ENCODE data around the gene ERAS. TPM values are rescaled to one million over a fixed set of nuclear protein-coding genes. Genes with fewer than 3 reads are reported as not detected.

The ERAS gene
- under 1 TPM in 2 of 6 donors, not detected in 4; 0.51 to 0.92 TPM for polyA plus RNA-seq (ENCODE audit: low read depth in 6 of 6)

- H3K4me1 Mint-ChIP-seq = peaks cover 5 to 9% (median 6%) of the 10 kb centered on the region in 3 donors
- H3K36me3 Mint-ChIP-seq = peaks cover 0 to 14% of the 10 kb centered on the region in 2 donors
- H3K9me3 Mint-ChIP-seq = peaks cover 0 to 4% (median 0%) of the 10 kb centered on the region in 7 donors
- H3K27me3 Mint-ChIP-seq = peaks cover 23 to 35% (median 29%) of the 10 kb centered on the region in 3 donors
- H3K27ac Mint-ChIP-seq = no peak within 1 kb of the TSS
- peak within 1 kb of the TSS in 7 of 8 donors; percentile 56 to 85 (median 77) for H3K4me3 Mint-ChIP-seq
- DNase-seq (no peak), ATAC-seq (ENCODE audit: low read depth in 2 of 2) (peak; percentile 64 to 68)
Observed at GRCh38 chrX:48826135-48826875, at the start of gene ERAS. Gene ERAS (plus strand): TSS chrX:48826513. CDS start chrX:48829124, 2,611 bp downstream.

- H3K9me3 Mint-ChIP-seq = peaks cover 0 to 8% (median 0%) of the 10 kb centered on the region in 7 donors
- H3K27me3 Mint-ChIP-seq = peaks cover 4 to 44% (median 23%) of the 10 kb centered on the region in 3 donors
- H3K27ac Mint-ChIP-seq = no peak overlapping the region
- no peak for ATAC-seq (ENCODE audit: low read depth in 2 of 2)
- no peaks in the 10 kb centered on the region for H3K4me1 Mint-ChIP-seq
- H3K4me3 Mint-ChIP-seq = no peak overlapping the region
- no peak for DNase-seq
- no peaks in the 10 kb centered on the region for H3K36me3 Mint-ChIP-seq
Observed at GRCh38 chrX:48776818-48777439, 49.4 kb upstream of the ERAS start.

- no peak overlapping the region for H3K4me3 Mint-ChIP-seq
- no peak for ATAC-seq (ENCODE audit: low read depth in 2 of 2)
- H3K27me3 Mint-ChIP-seq = peaks cover 4 to 26% (median 23%) of the 10 kb centered on the region in 3 donors
- peaks cover 0 to 8% (median 0%) of the 10 kb centered on the region in 7 donors for H3K9me3 Mint-ChIP-seq
- no peaks in the 10 kb centered on the region for H3K36me3 Mint-ChIP-seq
- DNase-seq = no peak
- no peaks in the 10 kb centered on the region for H3K4me1 Mint-ChIP-seq
- H3K27ac Mint-ChIP-seq = no peak overlapping the region
Observed at GRCh38 chrX:48779399-48779798, 46.9 kb upstream of the ERAS start.

- Mint-ChIP-seq H3K4me1 (no peaks in the 10 kb centered on the region), H3K4me3 (no peak overlapping the region), H3K36me3 (no peaks in the 10 kb centered on the region), H3K27me3 (peaks cover 0 to 23% (median 15%) of the 10 kb centered on the region in 3 donors), H3K9me3 (peaks cover 0 to 8% (median 0%) of the 10 kb centered on the region in 7 donors), H3K27ac (no peak overlapping the region)
- DNase-seq (no peak), ATAC-seq (ENCODE audit: low read depth in 2 of 2) (no peak)
Observed at GRCh38 chrX:48781705-48782104, 44.6 kb upstream of the ERAS start.

GRCh38 chrX:48782216-48782615 is 44.1 kb upstream of the ERAS start:
- no peaks in the 10 kb centered on the region for H3K36me3 Mint-ChIP-seq
- ATAC-seq (ENCODE audit: low read depth in 2 of 2) = no peak
- H3K27ac Mint-ChIP-seq = no peak overlapping the region

GRCh38 chrX:48782795-48783194 is 43.5 kb upstream of the ERAS start:
- H3K27ac Mint-ChIP-seq = no peak overlapping the region
- H3K36me3 Mint-ChIP-seq = no peaks in the 10 kb centered on the region
- peaks cover 0 to 2% (median 0%) of the 10 kb centered on the region in 7 donors for H3K9me3 Mint-ChIP-seq
- H3K27me3 Mint-ChIP-seq = peaks cover 3 to 23% (median 15%) of the 10 kb centered on the region in 3 donors
- H3K4me1 Mint-ChIP-seq = peaks cover 0 to 4% (median 0%) of the 10 kb centered on the region in 3 donors
- no peak for ATAC-seq (ENCODE audit: low read depth in 2 of 2)
- H3K4me3 Mint-ChIP-seq = no peak overlapping the region
- no peak for DNase-seq

More at GRCh38 chrX:48782216-48782615, 44.1 kb upstream of the ERAS start:
- no peak overlapping the region for H3K4me3 Mint-ChIP-seq
- peaks cover 2 to 23% (median 15%) of the 10 kb centered on the region in 3 donors for H3K27me3 Mint-ChIP-seq
- H3K4me1 Mint-ChIP-seq = peaks cover 0 to under 1% (median 0%) of the 10 kb centered on the region in 3 donors
- DNase-seq = no peak
- peaks cover 0 to 4% (median 0%) of the 10 kb centered on the region in 7 donors for H3K9me3 Mint-ChIP-seq

- ATAC-seq (ENCODE audit: low read depth in 2 of 2) (no peak), DNase-seq (no peak)
- Mint-ChIP-seq H3K27me3 (peaks cover 7 to 34% (median 30%) of the 10 kb centered on the region in 3 donors), H3K9me3 (peaks cover 0 to 5% (median 0%) of the 10 kb centered on the region in 7 donors), H3K36me3 (peaks cover 0 to 8% of the 10 kb centered on the region in 2 donors), H3K4me1 (peaks cover 0 to 8% (median 0%) of the 10 kb centered on the region in 3 donors), H3K4me3 (no peak overlapping the region), H3K27ac (no peak overlapping the region)
Observed at GRCh38 chrX:48784726-48785125, 41.6 kb upstream of the ERAS start.

GRCh38 chrX:48785186-48785539 is 41.1 kb upstream of the ERAS start:
- DNase-seq = no peak
- H3K4me1 Mint-ChIP-seq = peaks cover 0 to 8% (median 0%) of the 10 kb centered on the region in 3 donors
- no peak overlapping the region for H3K4me3 Mint-ChIP-seq
- H3K36me3 Mint-ChIP-seq = peaks cover 0 to 8% of the 10 kb centered on the region in 2 donors
- no peak overlapping the region for H3K27ac Mint-ChIP-seq
- ATAC-seq (ENCODE audit: low read depth in 2 of 2) = no peak
- H3K9me3 Mint-ChIP-seq = peaks cover 0 to 5% (median 0%) of the 10 kb centered on the region in 7 donors
- H3K27me3 Mint-ChIP-seq = peaks cover 7 to 39% (median 33%) of the 10 kb centered on the region in 3 donors

- H3K4me3 Mint-ChIP-seq = no peak overlapping the region
- H3K36me3 Mint-ChIP-seq = peaks cover 0 to 8% of the 10 kb centered on the region in 2 donors
- H3K27ac Mint-ChIP-seq = no peak overlapping the region
- ATAC-seq (ENCODE audit: low read depth in 2 of 2) = no peak
- peaks cover 0 to 5% (median 0%) of the 10 kb centered on the region in 7 donors for H3K9me3 Mint-ChIP-seq
- no peak for DNase-seq
- peaks cover 7 to 41% (median 36%) of the 10 kb centered on the region in 3 donors for H3K27me3 Mint-ChIP-seq
- peaks cover 0 to 12% (median 0%) of the 10 kb centered on the region in 3 donors for H3K4me1 Mint-ChIP-seq
Observed at GRCh38 chrX:48785540-48786214, 40.6 kb upstream of the ERAS start.

GRCh38 chrX:48786341-48786800 is 39.9 kb upstream of the ERAS start, which contains the start of gene GATA1:
Gene GATA1 (plus strand): TSS chrX:48786590. CDS start chrX:48791110, 4,520 bp downstream.
- peaks cover 0 to 12% (median 0%) of the 10 kb centered on the region in 3 donors for H3K4me1 Mint-ChIP-seq
- peak within 1 kb of the TSS in 1 of 6 donors; percentile 60 for H3K27ac Mint-ChIP-seq
- ATAC-seq (ENCODE audit: low read depth in 2 of 2) (no peak), DNase-seq (no peak)
- H3K9me3 Mint-ChIP-seq = peaks cover 0 to 4% (median 0%) of the 10 kb centered on the region in 7 donors
- peaks cover 0 to 8% of the 10 kb centered on the region in 2 donors for H3K36me3 Mint-ChIP-seq
- H3K4me3 Mint-ChIP-seq = no peak within 1 kb of the TSS
- H3K27me3 Mint-ChIP-seq = peaks cover 7 to 41% (median 36%) of the 10 kb centered on the region in 3 donors

GRCh38 chrX:48786825-48787504 is 39.3 kb upstream of the ERAS start:
- H3K9me3 Mint-ChIP-seq = peaks cover 0 to 4% (median 0%) of the 10 kb centered on the region in 7 donors
- ATAC-seq (ENCODE audit: low read depth in 2 of 2) (no peak), DNase-seq (no peak)
- peaks cover 0 to 8% of the 10 kb centered on the region in 2 donors for H3K36me3 Mint-ChIP-seq
- H3K4me3 Mint-ChIP-seq = no peak overlapping the region
- peaks cover 0 to 12% (median 0%) of the 10 kb centered on the region in 3 donors for H3K4me1 Mint-ChIP-seq
- H3K27me3 Mint-ChIP-seq = peaks cover 7 to 41% (median 36%) of the 10 kb centered on the region in 3 donors
- peak overlapping the region in 1 of 6 donors; percentile 60 for H3K27ac Mint-ChIP-seq

All from naive B cell (primary cell).